Measurements from ENCODE around the gene TMEM30B.

Gene TMEM30B

GRCh38 chr14:61300209-61300608 is 19.1 kb upstream of the TMEM30B start:
- no peak for DNase-seq (ENCODE audit: low read depth in 2 of 2, low spot score in 1 of 2)

GRCh38 chr14:61298824-61299223 is 17.7 kb upstream of the TMEM30B start:
- DNase-seq (ENCODE audit: low read depth in 2 of 2, low spot score in 1 of 2): no peak

- DNase-seq (ENCODE audit: low read depth in 2 of 2, low spot score in 1 of 2): no peak
Observed at GRCh38 chr14:61297581-61297980, 16.4 kb upstream of the TMEM30B start.

GRCh38 chr14:61296719-61297502 is 15.8 kb upstream of the TMEM30B start:
- no peak for DNase-seq (ENCODE audit: low read depth in 2 of 2, low spot score in 1 of 2)

GRCh38 chr14:61296151-61296550 is 15.0 kb upstream of the TMEM30B start:
- no peak for DNase-seq (ENCODE audit: low read depth in 2 of 2, low spot score in 1 of 2)

- no peak for DNase-seq (ENCODE audit: low read depth in 2 of 2, low spot score in 1 of 2)
Observed at GRCh38 chr14:61290701-61291100, 9.6 kb upstream of the TMEM30B start.

- DNase-seq (ENCODE audit: low read depth in 2 of 2, low spot score in 1 of 2): no peak
Observed at GRCh38 chr14:61288720-61289119, 7.6 kb upstream of the TMEM30B start.

GRCh38 chr14:61288228-61288627 is 7.1 kb upstream of the TMEM30B start:
- no peak for DNase-seq (ENCODE audit: low read depth in 2 of 2, low spot score in 1 of 2)

- DNase-seq (ENCODE audit: low read depth in 2 of 2, low spot score in 1 of 2): no peak
Observed at GRCh38 chr14:61287196-61287595, 6.1 kb upstream of the TMEM30B start.

- DNase-seq (ENCODE audit: low read depth in 2 of 2, low spot score in 1 of 2): no peak
Observed at GRCh38 chr14:61285364-61285763, 4.2 kb upstream of the TMEM30B start.

- DNase-seq (ENCODE audit: low read depth in 2 of 2, low spot score in 1 of 2): no peak
Observed at GRCh38 chr14:61284001-61284400, 2.9 kb upstream of the TMEM30B start.

GRCh38 chr14:61282746-61283145 is 1.6 kb upstream of the TMEM30B start:
- no peak for DNase-seq (ENCODE audit: low read depth in 2 of 2, low spot score in 1 of 2)

GRCh38 chr14:61281948-61282275 is 774 bp upstream of the TMEM30B start:
- DNase-seq (ENCODE audit: low read depth in 2 of 2, low spot score in 1 of 2): no peak

- DNase-seq (ENCODE audit: low read depth in 2 of 2, low spot score in 1 of 2): peak; percentile 49 to 61
Observed at GRCh38 chr14:61280526-61281185, 482 bp downstream of the TMEM30B start.

- peak in 1 of 2 donors; percentile 7 for DNase-seq (ENCODE audit: low read depth in 2 of 2, low spot score in 1 of 2)
Observed at GRCh38 chr14:61280092-61280525, 1.0 kb downstream of the TMEM30B start.

- no peak for DNase-seq (ENCODE audit: low read depth in 2 of 2, low spot score in 1 of 2)
Observed at GRCh38 chr14:61279082-61279481, 2.1 kb downstream of the TMEM30B start.

- no peak for DNase-seq (ENCODE audit: low read depth in 2 of 2, low spot score in 1 of 2)
Observed at GRCh38 chr14:61277784-61278183, 3.4 kb downstream of the TMEM30B start.

GRCh38 chr14:61277232-61277631 is 3.9 kb downstream of the TMEM30B start:
- DNase-seq (ENCODE audit: low read depth in 2 of 2, low spot score in 1 of 2): no peak

GRCh38 chr14:61271552-61271951 is 9.6 kb downstream of the TMEM30B start:
- DNase-seq (ENCODE audit: low read depth in 2 of 2, low spot score in 1 of 2): no peak

GRCh38 chr14:61270714-61271113 is 10.4 kb downstream of the TMEM30B start:
- DNase-seq (ENCODE audit: low read depth in 2 of 2, low spot score in 1 of 2): no peak

GRCh38 chr14:61269321-61270083 is 11.6 kb downstream of the TMEM30B start:
- DNase-seq (ENCODE audit: low read depth in 2 of 2, low spot score in 1 of 2): peak; percentile 47 to 62

GRCh38 chr14:61268812-61269211 is 12.3 kb downstream of the TMEM30B start:
- no peak for DNase-seq (ENCODE audit: low read depth in 2 of 2, low spot score in 1 of 2)
